ACC112 (cell line): ENCODE results near the gene ZFP1.

Source experiments
- H2AFZ ChIP-seq: fragments of 200-600 bp; sonication (generic); one replicate; pipeline ENCODE4 v1.6.0; 2017; ENCODE audit warnings: antibody characterized with exemption, low read length; ENCODE audit not compliant: unreplicated experiment
- H3K27ac ChIP-seq: fragments of 200-600 bp; sonication (generic); 2 replicates; pipeline ENCODE4 v1.5.1; 2014; ENCODE audit warnings: low read depth, mild to moderate bottlenecking, antibody characterized with exemption, low read length, moderate library complexity
- H3K27me3 ChIP-seq: fragments of 200-600 bp; sonication (generic); 2 replicates; pipeline ENCODE4 v1.6.1; 2014; ENCODE audit warnings: mild to moderate bottlenecking, antibody characterized with exemption, low read length, moderate library complexity, mixed read lengths; ENCODE audit not compliant: insufficient read depth
- H3K36me3 ChIP-seq: fragments of 200-600 bp; sonication (generic); 2 replicates; pipeline ENCODE4 v1.6.1; 2016; ENCODE audit warnings: mild to moderate bottlenecking, antibody characterized with exemption, low read length, moderate library complexity, mixed read lengths; ENCODE audit not compliant: insufficient read depth
- H3K4me1 ChIP-seq: fragments of 200-600 bp; sonication (generic); one replicate; pipeline ENCODE4 v1.6.1; 2016; ENCODE audit warnings: low read length, mixed read lengths; ENCODE audit not compliant: insufficient read depth, unreplicated experiment, control insufficient read depth
- H3K4me3 ChIP-seq: fragments of 200-600 bp; sonication (generic); 2 replicates; pipeline ENCODE4 v1.5.1; 2014; ENCODE audit warnings: mild to moderate bottlenecking, low read depth, low read length
- H3K79me2 ChIP-seq: fragments of 200-600 bp; sonication (generic); one replicate; pipeline ENCODE4 v1.6.0; 2016; ENCODE audit warnings: low read length; ENCODE audit not compliant: control insufficient read depth, unreplicated experiment, insufficient read depth

Gene ZFP1

DNA sequence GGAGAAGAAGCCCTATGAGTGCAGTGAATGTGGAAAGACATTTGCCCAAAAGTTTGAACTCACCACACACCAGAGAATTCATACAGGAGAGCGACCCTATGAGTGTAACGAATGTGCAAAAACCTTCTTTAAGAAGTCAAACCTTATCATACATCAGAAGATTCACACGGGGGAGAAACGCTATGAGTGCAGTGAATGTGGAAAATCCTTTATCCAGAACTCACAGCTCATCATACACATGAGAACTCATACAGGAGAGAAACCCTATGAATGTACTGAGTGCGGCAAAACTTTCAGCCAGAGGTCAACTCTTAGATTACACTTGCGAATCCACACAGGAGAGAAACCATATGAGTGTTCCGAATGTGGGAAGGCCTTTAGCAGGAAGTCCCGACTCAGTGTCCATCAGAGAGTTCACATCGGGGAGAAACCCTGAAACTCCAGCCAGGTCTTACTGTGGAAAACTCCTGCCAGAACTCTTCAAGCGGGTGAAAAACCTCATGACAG lies 21.6 kb downstream of the ZFP1 start:
- H3K27me3 ChIP-seq, result no peaks in the 10 kb centered on the region
- no peak overlapping the region for H3K4me3 ChIP-seq
- H2AFZ ChIP-seq, result no peak overlapping the region
- peaks cover 71% of the 10 kb centered on the region for H3K36me3 ChIP-seq
- H3K79me2 ChIP-seq, result no peaks in the 10 kb centered on the region
- no peaks in the 10 kb centered on the region for H3K4me1 ChIP-seq
- H3K27ac ChIP-seq, result no peak overlapping the region

DNA sequence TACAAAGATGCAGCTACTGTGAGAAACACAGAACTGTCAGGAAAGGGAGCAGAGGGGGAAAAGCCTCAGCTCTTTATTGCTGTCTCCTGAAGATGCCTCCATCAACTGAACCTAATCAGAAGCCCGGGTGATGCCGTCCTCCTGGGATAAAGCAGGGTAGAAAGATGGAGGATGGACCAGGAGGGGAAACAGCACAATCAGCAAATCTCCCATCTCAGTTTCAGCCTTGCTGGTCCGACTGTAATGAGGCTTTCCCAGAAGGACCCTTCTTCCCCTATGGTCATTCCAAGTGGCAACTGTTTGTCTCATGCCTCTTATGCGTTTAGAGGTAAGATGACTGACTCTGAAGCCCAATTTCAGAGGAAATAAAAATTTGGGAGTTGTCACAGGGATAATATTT lies 24.3 kb downstream of the ZFP1 start:
- no peak overlapping the region for H3K27ac ChIP-seq
- no peaks in the 10 kb centered on the region for H3K4me1 ChIP-seq
- no peaks in the 10 kb centered on the region for H3K79me2 ChIP-seq
- no peak overlapping the region for H3K4me3 ChIP-seq
- no peak overlapping the region for H2AFZ ChIP-seq
- no peaks in the 10 kb centered on the region for H3K27me3 ChIP-seq
- H3K36me3 ChIP-seq, result peaks cover 49% of the 10 kb centered on the region

DNA sequence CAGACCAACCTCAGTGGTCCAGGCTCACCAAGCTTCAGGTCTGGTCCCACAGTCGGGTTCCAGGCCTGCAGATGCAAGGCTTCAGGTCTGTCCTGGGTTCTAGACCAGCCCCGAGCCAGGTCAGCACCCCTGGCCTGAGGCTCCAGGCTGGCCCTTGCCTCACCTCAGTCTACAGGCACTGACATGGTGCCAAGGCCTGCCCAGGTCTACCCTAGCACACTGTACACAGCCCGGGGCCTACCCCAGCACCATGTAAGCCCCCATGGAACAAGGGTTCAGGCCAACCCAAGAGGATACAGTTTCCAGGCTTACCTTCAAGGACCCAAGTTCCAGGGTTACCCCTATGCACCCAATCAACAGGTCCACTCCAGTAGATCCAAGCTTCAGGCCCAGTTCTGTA lies 26.8 kb downstream of the ZFP1 start:
- Histone ChIP-seq H2AFZ (no peak overlapping the region), H3K27ac (no peak overlapping the region), H3K4me1 (no peaks in the 10 kb centered on the region), H3K79me2 (no peaks in the 10 kb centered on the region), H3K27me3 (no peaks in the 10 kb centered on the region), H3K36me3 (peaks cover 24% of the 10 kb centered on the region), H3K4me3 (no peak overlapping the region)

- H3K4me1 ChIP-seq, result no peaks in the 10 kb centered on the region
- peaks cover 7% of the 10 kb centered on the region; the same call in 1 of the 2 replicates for H3K27me3 ChIP-seq
- H2AFZ ChIP-seq, result no peak overlapping the region
- no peaks in the 10 kb centered on the region for H3K79me2 ChIP-seq
- no peak overlapping the region for H3K27ac ChIP-seq
- no peak overlapping the region for H3K4me3 ChIP-seq
- H3K36me3 ChIP-seq, result peaks cover 5% of the 10 kb centered on the region; the same call in 1 of the 2 replicates
Observed at GRCh38 chr16:75176926-75177325, 28.6 kb downstream of the ZFP1 start.

GRCh38 chr16:75179208-75179607 lies 30.9 kb downstream of the ZFP1 start:
- H2AFZ ChIP-seq, result no peak overlapping the region
- no peak overlapping the region for H3K27ac ChIP-seq
- H3K27me3 ChIP-seq, result peaks cover 16% of the 10 kb centered on the region; the same call in 1 of the 2 replicates
- no peak overlapping the region for H3K4me3 ChIP-seq
- no peaks in the 10 kb centered on the region for H3K36me3 ChIP-seq
- H3K4me1 ChIP-seq, result no peaks in the 10 kb centered on the region
- no peaks in the 10 kb centered on the region for H3K79me2 ChIP-seq

GRCh38 chr16:75181630-75182029 lies 33.3 kb downstream of the ZFP1 start:
- H3K79me2 ChIP-seq, result no peaks in the 10 kb centered on the region
- H3K27me3 ChIP-seq, result peaks cover 16% of the 10 kb centered on the region; the same call in 1 of the 2 replicates
- H2AFZ ChIP-seq, result no peak overlapping the region
- H3K4me3 ChIP-seq, result no peak overlapping the region
- no peaks in the 10 kb centered on the region for H3K36me3 ChIP-seq
- no peaks in the 10 kb centered on the region for H3K4me1 ChIP-seq
- no peak overlapping the region for H3K27ac ChIP-seq

- Histone ChIP-seq H3K27ac (no peak overlapping the region), H3K36me3 (no peaks in the 10 kb centered on the region), H3K79me2 (no peaks in the 10 kb centered on the region), H3K4me3 (no peak overlapping the region), H3K4me1 (no peaks in the 10 kb centered on the region), H3K27me3 (peaks cover 21% of the 10 kb centered on the region), H2AFZ (no peak overlapping the region)
Observed at GRCh38 chr16:75188832-75189477, 40.6 kb downstream of the ZFP1 start.

- no peaks in the 10 kb centered on the region for H3K36me3 ChIP-seq
- no peaks in the 10 kb centered on the region for H3K4me1 ChIP-seq
- no peak overlapping the region for H2AFZ ChIP-seq
- H3K4me3 ChIP-seq, result no peak overlapping the region
- H3K27me3 ChIP-seq, result peaks cover 21% of the 10 kb centered on the region
- H3K79me2 ChIP-seq, result no peaks in the 10 kb centered on the region
- H3K27ac ChIP-seq, result no peak overlapping the region
Observed at GRCh38 chr16:75189638-75190245, 41.4 kb downstream of the ZFP1 start.

DNA sequence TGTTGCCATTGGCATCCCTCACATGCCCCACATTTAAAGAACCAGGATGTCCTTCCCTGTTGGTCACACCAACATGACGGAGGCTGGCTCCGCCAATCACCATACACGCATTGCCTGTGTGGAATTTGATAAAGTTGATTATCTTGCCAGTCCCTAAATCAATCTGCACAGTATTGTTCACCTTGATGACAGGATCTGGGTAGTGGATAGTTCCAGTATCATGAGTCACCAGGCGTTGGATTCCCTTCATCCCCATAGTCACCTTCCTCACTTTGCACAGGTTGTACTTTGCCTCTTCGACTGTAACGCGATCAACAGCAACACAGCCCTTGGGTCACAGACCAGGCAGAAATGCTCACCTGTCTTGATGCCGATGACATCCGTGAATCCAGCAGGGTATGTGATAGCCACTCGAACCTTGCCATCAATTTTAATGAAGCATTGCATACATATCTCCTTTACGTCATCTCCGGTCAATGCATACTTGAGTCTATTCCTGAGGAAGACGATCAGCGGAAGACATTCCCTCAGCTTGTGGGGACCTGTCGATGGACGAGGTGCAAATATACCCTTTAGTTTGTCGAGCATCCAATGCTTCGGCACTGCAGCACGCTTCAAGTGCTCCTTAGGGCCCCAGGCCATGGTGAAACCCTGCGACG lies 44.4 kb downstream of the ZFP1 start:
- Histone ChIP-seq H3K27ac (no peak overlapping the region), H3K4me3 (no peak overlapping the region), H3K79me2 (no peaks in the 10 kb centered on the region), H3K36me3 (no peaks in the 10 kb centered on the region), H3K4me1 (no peaks in the 10 kb centered on the region), H2AFZ (no peak overlapping the region), H3K27me3 (peaks cover 37% of the 10 kb centered on the region)

- Histone ChIP-seq H3K79me2 (no peaks in the 10 kb centered on the region), H3K27ac (no peak overlapping the region), H3K4me3 (no peak overlapping the region), H3K4me1 (peaks cover 3% of the 10 kb centered on the region), H3K27me3 (peaks cover 42% of the 10 kb centered on the region), H3K36me3 (no peaks in the 10 kb centered on the region), H2AFZ (no peak overlapping the region)
Observed at GRCh38 chr16:75193265-75193650, 44.9 kb downstream of the ZFP1 start.
